ENCODE data around the gene PWWP2A.

- TF ChIP-seq CTCF (IDR thresholded peaks at IDR 0.05), result no peak
- no peak for TF ChIP-seq POLR2A (IDR thresholded peaks at IDR 0.05)
Observed at GRCh38 chr5:160060001-160060400, 59.2 kb downstream of the PWWP2A start.

Data from adrenal gland (tissue), 5 donors.